HFF-Myc (cell line): ENCODE results near the gene CATSPER2.
"Not testable (repeated sequence)": the region's sequence is repeated elsewhere in the genome, so short reads cannot be mapped to it uniquely, and the experiment has no call there.

Source experiments
- DNase-seq: peaks from one replicate; pipeline ENCODE4 v3.0.0-alpha.2; 2011; ENCODE audit warnings: low read depth; ENCODE audit errors: extremely low read depth
- H3K4me3 ChIP-seq: replicated peaks from 2 replicates; pipeline ENCODE4 v1.5.1; 2011; ENCODE audit warnings: low read depth, mild to moderate bottlenecking, control low read depth, low read length
- TF ChIP-seq, protein P1 (sequence below): IDR thresholded peaks from 2 replicates; pipeline ENCODE4 v1.5.1; 2012; ENCODE audit warnings: mild to moderate bottlenecking, low read depth, low read length, control low read depth; ENCODE audit errors: missing control alignments

Gene CATSPER2

DNA sequence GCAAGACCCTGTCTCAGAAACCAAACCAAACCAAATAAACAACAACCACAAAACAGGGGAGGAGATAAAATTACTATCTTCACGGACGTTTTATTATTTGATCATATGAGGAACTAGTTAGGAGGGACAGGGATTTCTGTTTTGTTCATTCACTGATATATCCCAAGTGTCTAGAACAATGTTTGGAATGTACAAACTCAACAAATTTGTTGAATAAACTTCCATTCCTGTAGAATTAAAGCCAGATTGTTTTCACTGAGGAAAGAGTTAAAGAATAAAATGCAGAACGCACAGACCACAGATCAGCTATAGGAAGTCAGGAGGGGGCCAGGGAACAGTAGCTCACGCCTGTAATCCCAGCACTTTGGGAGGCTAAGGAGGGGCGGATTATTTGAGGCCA lies 23.5 kb downstream of the CATSPER2 start:
- no peak for DNase-seq
- TF ChIP-seq, protein P1, sequence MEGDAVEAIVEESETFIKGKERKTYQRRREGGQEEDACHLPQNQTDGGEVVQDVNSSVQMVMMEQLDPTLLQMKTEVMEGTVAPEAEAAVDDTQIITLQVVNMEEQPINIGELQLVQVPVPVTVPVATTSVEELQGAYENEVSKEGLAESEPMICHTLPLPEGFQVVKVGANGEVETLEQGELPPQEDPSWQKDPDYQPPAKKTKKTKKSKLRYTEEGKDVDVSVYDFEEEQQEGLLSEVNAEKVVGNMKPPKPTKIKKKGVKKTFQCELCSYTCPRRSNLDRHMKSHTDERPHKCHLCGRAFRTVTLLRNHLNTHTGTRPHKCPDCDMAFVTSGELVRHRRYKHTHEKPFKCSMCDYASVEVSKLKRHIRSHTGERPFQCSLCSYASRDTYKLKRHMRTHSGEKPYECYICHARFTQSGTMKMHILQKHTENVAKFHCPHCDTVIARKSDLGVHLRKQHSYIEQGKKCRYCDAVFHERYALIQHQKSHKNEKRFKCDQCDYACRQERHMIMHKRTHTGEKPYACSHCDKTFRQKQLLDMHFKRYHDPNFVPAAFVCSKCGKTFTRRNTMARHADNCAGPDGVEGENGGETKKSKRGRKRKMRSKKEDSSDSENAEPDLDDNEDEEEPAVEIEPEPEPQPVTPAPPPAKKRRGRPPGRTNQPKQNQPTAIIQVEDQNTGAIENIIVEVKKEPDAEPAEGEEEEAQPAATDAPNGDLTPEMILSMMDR: no peak
- H3K4me3 ChIP-seq: no peak overlapping the region

DNA sequence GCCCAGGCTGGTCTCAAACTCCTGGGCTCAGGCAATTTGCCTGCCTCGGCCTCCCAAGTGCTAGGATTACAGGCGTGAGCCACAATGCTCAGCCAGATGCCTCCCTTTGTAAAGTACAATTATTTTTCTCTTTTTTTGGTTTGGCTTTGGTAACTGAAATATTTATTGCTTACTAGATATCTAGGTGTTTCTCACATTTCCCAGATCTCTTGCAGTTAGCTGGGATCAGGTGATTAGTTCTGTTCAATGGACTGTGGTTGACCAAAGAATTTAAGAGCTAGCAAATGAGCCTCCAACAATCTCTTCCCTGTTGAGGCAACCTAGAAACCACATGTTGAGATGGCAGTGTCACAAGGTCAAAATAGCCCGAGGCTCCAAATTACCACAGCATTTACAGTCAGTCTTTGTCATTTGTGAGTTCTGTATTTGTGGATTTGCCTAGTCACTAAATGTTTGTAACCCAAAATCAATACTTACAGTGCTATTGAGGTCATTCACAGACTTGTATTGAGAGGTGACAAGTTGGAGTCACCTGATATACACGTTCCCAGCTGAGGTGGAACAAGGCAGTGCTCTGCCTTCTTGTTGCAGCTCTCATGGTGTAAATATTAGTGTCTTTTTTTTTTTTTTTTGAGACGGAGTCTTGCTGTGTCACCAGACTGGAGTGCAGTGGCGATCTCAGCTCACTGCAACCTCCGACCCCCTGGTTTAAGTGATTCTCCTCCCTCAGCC lies 26.4 kb downstream of the CATSPER2 start:
- not testable (repeated sequence) for H3K4me3 ChIP-seq, DNase-seq

DNA sequence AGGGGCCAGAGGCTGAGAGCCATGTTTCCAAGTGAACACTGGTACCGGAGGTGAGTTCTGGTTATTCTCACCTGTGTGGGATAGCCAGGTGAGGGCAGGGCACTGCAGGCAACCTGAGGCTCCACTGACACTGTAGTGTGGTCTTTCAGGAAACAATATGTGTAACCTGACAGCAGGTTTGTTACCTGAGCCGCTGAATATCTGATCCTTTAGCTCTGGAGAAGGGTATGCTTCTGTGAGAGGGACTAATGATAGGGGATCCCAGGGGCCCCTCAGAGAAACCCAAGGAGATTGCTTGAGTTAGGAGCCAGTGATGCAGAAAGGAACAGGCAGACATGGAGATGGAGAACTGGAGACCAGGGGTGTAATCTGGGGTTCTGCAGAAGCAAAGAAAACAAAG lies 29.9 kb downstream of the CATSPER2 start, which contains the start of gene STRC:
Gene STRC (minus strand): TSS at position 101 of the 400 bp plus-strand sequence. CDS start 78 bp downstream, at position 23.
- H3K4me3 ChIP-seq, DNase-seq: not testable (repeated sequence)

DNA sequence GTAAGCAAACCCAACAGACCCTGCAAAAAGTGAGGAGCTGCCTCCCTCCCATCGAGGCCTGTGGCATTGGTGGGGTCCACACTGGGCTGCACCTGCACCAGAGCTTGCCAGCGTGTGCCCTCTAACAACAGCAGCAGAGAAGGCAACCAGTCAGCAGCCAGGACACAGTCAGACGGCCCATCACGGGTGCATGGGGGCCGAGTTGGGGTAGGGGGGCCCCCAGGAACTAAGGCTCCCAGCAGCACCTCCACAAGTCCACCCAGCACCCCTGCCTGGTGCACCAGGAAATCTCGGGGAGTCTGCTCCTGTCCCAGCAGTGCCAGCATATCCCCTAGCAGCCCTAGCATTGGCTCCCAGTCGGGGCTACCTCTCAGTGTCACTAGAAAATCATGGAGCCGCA lies 30.9 kb downstream of the CATSPER2 start:
- not testable (repeated sequence) for H3K4me3 ChIP-seq, DNase-seq

DNA sequence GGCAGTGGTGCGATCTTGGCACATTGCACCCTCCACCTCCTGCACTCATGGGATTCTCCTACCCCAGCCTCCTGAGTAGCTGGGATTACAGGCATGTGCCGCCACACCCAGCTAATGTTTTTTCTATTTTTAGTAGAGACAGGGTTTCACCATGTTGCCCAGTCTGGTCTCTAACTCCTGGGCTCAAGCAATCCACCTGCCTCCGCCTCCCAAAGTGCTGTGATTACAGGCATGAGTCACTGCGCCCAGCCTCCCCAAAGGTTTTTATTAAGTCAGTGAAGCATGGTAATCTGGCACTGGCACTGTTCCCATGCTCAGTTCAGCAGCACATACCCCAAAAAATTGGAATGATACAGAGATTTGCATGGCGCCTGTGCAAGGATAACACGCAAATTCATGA lies 46.4 kb downstream of the CATSPER2 start:
- not testable (repeated sequence) for H3K4me3 ChIP-seq, DNase-seq

DNA sequence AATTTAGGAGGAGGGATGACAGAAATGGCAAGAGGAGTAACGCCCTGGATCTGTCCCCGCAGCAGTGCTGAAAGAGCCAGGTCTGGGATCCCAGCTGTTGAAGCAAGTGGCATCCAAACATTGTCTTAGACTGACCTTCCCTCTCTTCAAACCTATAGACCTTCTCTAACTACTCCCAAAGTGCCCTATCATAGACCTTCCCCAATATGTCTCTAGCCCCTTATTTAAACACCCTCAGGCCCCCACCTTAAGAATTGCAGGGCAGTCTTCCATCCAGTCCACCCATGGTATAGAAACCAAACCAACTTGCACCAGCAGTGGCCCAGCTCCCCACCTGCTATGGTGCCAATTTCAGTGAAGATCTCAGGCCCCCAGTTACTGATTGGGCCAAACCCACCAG lies 48.4 kb downstream of the CATSPER2 start:
- H3K4me3 ChIP-seq, DNase-seq: not testable (repeated sequence)

DNA sequence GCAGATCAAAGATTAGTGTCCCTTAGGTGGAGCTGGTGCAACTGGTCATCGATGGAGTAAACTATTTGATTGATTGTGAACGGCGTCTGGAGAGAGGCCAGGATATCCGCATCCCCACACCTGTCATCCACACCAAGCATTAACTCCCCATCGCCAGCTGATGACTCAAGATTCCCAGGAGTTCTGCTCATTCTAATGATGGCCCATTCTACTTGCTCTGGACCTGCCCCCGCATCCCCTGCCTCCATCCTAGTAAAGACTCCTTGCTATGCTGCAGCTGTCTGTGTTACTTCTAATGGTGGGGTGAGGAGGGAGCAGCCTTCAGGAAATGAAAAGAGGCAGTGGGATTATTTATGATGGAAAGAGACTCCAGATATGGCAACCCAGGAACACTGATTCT lies 49.5 kb downstream of the CATSPER2 start:
- not testable (repeated sequence) for DNase-seq, H3K4me3 ChIP-seq

DNA sequence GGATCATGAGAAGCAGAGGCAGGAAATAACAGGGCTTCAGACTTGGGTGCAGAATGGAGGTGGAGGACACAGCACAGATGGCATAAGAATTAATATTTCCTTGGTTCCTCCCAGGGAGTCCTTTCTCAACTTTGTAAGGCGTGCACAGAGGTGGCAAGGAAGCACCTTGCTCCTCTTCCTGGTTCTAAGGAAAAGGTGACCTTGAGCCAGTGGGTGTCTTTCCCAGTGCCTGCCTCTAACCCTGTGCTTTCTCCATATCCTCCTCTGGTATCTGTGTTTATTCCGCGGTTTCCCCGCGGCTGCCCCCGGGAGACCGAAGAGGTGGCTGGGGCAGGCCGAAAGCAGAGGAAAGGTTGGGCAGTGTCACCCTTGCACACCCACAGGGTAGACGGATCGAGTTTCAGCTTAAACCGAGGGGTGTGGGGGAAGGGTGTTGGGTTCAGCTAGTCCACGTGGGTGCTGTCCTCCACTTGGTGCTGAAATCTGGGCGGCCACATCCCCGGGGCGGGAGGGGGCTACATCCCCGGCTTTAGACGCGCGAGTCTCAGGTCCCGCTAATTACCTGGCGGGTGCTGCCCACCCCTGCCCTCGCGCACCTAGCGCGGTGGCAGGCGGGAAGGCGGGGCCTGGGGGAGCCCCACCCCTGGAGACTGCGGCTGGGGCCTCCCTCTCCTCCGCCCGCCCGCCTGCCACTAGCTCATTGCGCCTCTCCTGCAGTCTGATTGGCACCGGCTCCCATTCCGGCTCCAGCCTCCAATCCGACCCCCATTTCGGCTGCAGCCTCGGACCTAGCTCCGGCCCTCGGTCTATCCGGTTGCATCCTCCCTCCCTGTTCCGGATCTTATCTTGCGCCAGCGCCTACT lies 55.1 kb downstream of the CATSPER2 start, which contains the start of gene CKMT1B:
Gene CKMT1B (plus strand): TSS at position 700 of the 863 bp plus-strand sequence. CDS start 192 bp downstream, outside the sequence.
- not testable (repeated sequence) for DNase-seq, H3K4me3 ChIP-seq

DNA sequence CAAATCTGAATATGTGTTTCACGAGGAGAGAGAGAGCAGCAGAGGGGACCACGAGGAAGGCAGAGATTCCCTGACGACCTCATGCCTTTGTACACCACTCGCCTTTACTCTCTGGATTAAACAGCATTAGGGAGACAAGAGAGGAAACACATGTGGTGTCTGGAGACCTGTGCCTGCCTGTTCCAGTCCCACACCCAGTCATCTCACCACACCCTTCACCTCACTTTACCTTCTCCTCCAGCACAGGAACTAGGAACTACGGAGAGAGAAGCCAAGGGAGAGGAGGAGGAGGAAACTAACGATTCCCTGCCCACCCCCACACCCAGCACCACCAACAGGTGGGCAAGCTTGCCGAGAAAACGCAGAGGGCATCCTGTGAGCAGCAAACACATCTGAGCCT lies 55.8 kb downstream of the CATSPER2 start:
- DNase-seq, H3K4me3 ChIP-seq: not testable (repeated sequence)

DNA sequence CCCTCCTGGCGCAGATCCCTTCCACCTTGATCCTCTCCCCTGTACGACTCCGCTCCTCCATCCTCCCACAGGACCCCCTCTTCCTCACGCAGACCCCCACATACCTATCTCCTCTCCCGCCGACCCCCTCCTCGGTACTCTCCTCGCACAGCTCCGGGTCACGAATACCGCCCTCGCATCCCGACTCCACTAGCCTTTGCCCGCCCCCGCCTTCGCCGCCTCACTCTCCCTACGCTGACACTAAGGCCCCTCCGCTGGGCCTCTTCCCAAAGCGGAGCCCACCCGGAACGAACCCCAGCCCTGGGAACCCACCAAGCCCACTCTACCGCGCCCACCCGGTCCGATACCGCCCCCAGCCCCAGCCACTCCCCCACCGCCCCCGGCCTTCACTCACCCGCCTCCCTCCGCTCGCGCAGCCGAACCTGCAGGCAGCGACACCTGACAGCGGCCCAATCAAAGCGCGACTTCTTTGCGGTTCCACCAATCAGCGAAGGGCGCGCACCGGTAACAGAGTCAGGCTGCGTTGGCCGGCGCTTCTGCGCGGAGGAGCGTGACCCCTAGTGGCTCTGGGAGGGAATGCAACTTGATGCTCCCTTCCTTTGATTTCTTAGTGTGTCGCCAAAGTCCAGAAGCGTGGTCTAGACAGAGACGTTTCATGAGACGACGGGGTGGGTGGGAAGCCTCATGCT lies 58.7 kb downstream of the CATSPER2 start, which contains the start of gene PPIP5K1:
Gene PPIP5K1 (minus strand): TSS at position 431 of the 689 bp plus-strand sequence. CDS start 5,704 bp downstream, outside the sequence.
- not testable (repeated sequence) for H3K4me3 ChIP-seq, DNase-seq
